NB4 (cell line): ENCODE data around the gene RFX8.

Experiments
- DNase-seq: peaks from one replicate; pipeline ENCODE4 v3.0.0; 2010; ENCODE audit warnings: low read depth
- H3K4me3 ChIP-seq: one replicate; pipeline ENCODE4 v1.5.1; 2011; ENCODE audit warnings: mild to moderate bottlenecking, low read depth, low read length, moderate library complexity
- MYC ChIP-seq: IDR thresholded peaks from 2 replicates; pipeline ENCODE4 v1.6.1; 2011; ENCODE audit warnings: low read depth, low read length
- POLR2A ChIP-seq: IDR thresholded peaks from 2 replicates; pipeline ENCODE4 v1.6.1; 2011; ENCODE audit warnings: mild to moderate bottlenecking; ENCODE audit not compliant: insufficient read length; ENCODE audit errors: extremely low read depth
- TF ChIP-seq, protein P1 (sequence below): IDR thresholded peaks from 2 replicates; pipeline ENCODE4 v1.6.1; 2011; ENCODE audit warnings: low read depth, low read length
- TF ChIP-seq, protein P2 (sequence below): IDR thresholded peaks from one replicate; pipeline ENCODE4 v1.5.1; 2012; ENCODE audit warnings: low read depth, low read length

The RFX8 gene

DNA sequence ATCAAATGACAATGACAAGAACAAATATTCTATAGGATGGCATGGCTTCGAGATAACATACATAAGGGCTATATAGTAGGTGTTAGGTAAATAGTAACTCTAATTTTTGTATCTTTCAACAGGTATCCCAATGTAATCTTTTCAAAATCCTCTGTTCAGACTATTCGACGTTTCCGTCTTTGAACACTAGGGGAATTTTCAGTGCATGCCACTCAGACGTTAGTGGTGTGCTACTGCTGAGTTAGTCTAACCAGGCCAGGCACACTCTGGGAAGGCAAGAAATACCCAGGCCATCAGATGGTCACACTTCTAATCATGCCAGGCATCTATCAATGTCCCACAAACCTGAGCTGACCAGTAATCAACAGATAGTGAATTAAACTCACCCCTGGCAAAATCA is 73.0 kb downstream of the RFX8 start:
- no peak overlapping the region for H3K4me3 ChIP-seq
- TF ChIP-seq, protein P1, sequence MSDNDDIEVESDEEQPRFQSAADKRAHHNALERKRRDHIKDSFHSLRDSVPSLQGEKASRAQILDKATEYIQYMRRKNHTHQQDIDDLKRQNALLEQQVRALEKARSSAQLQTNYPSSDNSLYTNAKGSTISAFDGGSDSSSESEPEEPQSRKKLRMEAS, result no peak
- TF ChIP-seq, protein P2, sequence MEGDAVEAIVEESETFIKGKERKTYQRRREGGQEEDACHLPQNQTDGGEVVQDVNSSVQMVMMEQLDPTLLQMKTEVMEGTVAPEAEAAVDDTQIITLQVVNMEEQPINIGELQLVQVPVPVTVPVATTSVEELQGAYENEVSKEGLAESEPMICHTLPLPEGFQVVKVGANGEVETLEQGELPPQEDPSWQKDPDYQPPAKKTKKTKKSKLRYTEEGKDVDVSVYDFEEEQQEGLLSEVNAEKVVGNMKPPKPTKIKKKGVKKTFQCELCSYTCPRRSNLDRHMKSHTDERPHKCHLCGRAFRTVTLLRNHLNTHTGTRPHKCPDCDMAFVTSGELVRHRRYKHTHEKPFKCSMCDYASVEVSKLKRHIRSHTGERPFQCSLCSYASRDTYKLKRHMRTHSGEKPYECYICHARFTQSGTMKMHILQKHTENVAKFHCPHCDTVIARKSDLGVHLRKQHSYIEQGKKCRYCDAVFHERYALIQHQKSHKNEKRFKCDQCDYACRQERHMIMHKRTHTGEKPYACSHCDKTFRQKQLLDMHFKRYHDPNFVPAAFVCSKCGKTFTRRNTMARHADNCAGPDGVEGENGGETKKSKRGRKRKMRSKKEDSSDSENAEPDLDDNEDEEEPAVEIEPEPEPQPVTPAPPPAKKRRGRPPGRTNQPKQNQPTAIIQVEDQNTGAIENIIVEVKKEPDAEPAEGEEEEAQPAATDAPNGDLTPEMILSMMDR, result no peak
- TF ChIP-seq POLR2A, result no peak
- no peak for TF ChIP-seq MYC
- DNase-seq, result no peak

DNA sequence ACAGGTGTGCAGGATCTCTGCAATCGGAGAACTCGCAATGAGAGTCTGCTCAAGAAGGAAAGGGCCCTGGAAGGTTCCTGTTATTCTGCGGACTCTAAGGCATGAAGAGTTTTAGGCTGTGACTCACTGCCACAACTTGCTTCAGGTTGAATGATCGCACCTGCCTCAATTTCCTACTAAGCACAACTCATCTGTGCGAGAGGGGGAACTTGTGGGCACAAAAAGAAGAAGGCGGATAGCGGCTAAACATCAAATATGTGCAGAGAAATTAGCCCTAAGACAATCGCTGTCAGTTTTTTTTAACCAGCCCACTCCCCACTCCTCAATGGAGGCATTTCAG is 73.6 kb downstream of the RFX8 start:
- TF ChIP-seq, protein P2, result no peak
- no peak for TF ChIP-seq MYC
- TF ChIP-seq, protein P1, result no peak
- no peak for TF ChIP-seq POLR2A
- DNase-seq, result no peak
- no peak overlapping the region for H3K4me3 ChIP-seq

DNA sequence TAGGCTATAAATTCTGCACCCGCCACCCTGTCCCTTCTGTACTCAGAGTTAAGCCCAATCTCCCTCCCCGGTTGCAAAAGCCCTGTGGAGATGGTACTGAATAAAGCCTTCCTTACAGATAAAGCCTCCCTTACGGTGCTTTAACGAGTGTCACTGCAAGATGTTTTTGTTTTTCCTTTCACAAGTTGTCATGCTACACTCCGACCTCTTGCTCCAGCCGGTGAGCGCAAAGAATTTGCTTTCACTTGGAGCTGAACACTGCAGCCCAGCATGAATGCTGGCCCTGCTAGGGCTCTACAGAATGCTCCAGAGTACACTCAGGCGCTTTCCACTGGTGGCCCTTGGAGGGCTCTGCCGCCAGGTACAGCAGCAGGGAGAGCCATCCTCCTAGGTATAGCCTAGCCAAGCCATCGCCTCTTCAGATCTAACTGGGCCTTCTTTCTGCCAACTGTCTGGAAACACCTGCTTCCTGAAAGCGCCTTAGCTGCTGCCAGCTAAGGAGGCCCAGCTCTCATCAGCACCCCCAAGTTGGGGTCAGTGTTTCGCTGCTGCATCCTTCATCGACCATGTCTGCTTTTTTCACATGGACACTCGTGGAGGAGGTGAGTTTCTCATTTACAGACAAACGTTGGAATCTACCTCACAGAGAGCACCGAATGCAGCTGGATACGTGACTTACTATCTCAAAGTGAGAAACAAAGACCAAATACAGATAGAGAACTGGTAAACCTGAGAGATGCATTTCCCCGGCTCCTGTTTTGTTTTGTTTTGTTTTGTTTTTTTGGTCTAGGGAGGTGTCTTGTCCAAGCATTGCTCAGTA is 74.2 kb downstream of the RFX8 start:
- H3K4me3 ChIP-seq, result no peak overlapping the region
- TF ChIP-seq POLR2A (no peak), MYC (no peak)
- TF ChIP-seq, protein P2, result no peak
- TF ChIP-seq, protein P1, result no peak
- DNase-seq, result no peak

DNA sequence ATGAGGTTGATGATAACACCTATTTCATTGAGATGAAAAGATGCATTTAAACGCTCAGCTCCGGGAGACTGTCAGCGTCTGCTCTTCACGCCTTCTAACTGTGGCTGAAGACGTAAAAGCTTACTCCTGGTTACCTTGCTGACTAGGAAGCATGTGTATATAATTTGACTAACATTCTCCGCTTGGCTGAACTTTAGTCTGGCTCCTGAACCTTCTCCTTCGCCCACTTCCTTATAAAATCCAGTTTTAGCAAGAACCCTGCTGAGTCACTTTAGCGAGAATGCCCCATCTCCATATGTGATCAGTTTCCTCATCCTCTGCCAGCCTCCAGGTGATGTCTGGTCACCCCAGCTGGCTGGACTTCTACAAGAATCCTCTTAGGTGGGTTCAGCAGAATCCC is 74.9 kb downstream of the RFX8 start:
- peak; percentile 26 for DNase-seq
- TF ChIP-seq, protein P1, result no peak
- H3K4me3 ChIP-seq, result no peak overlapping the region

DNA sequence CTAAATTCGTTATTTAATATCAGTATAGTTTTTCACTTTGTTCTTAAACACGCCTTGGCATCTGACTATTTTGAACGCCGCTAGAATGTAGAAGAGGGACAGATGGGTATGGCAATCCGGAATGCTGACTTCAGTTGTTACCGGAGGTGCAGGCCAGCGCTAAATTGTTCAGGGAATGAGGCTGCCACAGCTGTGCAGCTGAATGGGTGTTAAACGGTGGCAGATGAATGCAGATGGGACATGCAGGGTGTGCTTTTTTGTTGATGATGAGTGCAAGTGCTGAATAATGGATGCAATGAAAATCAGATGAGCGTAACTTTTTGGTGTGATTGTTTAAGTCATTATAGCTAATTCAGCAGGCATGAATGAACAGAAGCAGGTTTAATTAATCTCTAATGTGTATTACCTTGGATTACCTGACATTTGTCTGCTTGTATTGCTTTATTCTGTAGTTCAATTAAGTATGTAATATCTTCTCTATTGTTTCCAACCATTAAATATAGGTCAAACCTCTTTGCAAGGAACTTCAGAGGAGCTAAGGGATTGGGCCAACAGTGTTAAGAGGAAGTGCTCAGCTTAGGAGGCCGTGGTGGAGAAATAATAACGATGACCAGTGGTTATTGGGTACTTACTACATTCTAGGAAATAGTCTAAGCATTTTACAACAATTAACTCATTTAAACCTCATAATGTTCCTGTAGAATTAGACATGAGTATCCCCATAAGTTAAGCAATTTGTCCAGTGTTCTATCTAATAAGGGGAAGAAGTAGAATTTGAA is 75.7 kb downstream of the RFX8 start:
- no peak for TF ChIP-seq POLR2A
- TF ChIP-seq, protein P1, result no peak
- TF ChIP-seq MYC, result no peak
- TF ChIP-seq, protein P2, result no peak
- DNase-seq, result peak; percentile 33
- H3K4me3 ChIP-seq, result no peak overlapping the region
